ENCODE results near the gene COPS2. TPM values are rescaled to one million over a fixed set of nuclear protein-coding genes. Genes with fewer than 3 reads are reported as not detected.

COPS2 gene
- total and polyA plus RNA-seq, 2 of the 13 experiments (the other 11 are each of a cell fraction or from before 2014, with no cell fraction given): 37.8 to 66.3 TPM

- TF ChIP-seq SETDB1 (CRISPR knock-in tag; IDR thresholded peaks at IDR 0.05; ENCODE audit: borderline replicate concordance) (no peak), THAP9 (CRISPR knock-in tag; IDR thresholded peaks at IDR 0.05; ENCODE audit: borderline replicate concordance) (no peak), ZNF749 (CRISPR knock-in tag; IDR thresholded peaks at IDR 0.05; ENCODE audit: borderline replicate concordance) (no peak), GATAD2A (CRISPR knock-in tag; IDR thresholded peaks at IDR 0.05) (peak; percentile 26; the same call in 1 of the 2 replicates), ZNF382 (CRISPR knock-in tag; IDR thresholded peaks at IDR 0.05; ENCODE audit: borderline replicate concordance) (no peak), RNF2 (conservative IDR thresholded peaks at IDR 0.05; ENCODE audit: low read depth) (no peak), ZFP1 (CRISPR knock-in tag; IDR thresholded peaks at IDR 0.05) (no peak), ZNF513 (CRISPR knock-in tag; conservative IDR thresholded peaks at IDR 0.05) (no peak), ZNF558 (CRISPR knock-in tag; IDR thresholded peaks at IDR 0.05; ENCODE audit: borderline replicate concordance) (no peak), RORA (CRISPR knock-in tag; IDR thresholded peaks at IDR 0.05) (no peak), ZNF33A (CRISPR knock-in tag; IDR thresholded peaks at IDR 0.05; ENCODE audit: borderline replicate concordance) (no peak), ZSCAN20 (CRISPR knock-in tag; IDR thresholded peaks at IDR 0.05; ENCODE audit: borderline replicate concordance) (no peak), TCF12 (IDR thresholded peaks at IDR 0.05) (no peak), TCF12 (CRISPR knock-in tag; IDR thresholded peaks at IDR 0.05) (no peak), HNRNPK (IDR thresholded peaks at IDR 0.05; ENCODE audit: low read depth, low read length, poor library complexity, severe bottlenecking) (no peak), MED13 (CRISPR knock-in tag; IDR thresholded peaks at IDR 0.05) (no peak), ZNF660 (CRISPR knock-in tag; IDR thresholded peaks at IDR 0.05; ENCODE audit: borderline replicate concordance, low read depth) (no peak), HDAC6 (IDR thresholded peaks at IDR 0.05; ENCODE audit: low read depth, low read length) (no peak), BCL6 (CRISPR knock-in tag; IDR thresholded peaks at IDR 0.05) (no peak), PHB2 (IDR thresholded peaks at IDR 0.05; ENCODE audit: partially characterized antibody) (no peak), ZNF75D (CRISPR knock-in tag; IDR thresholded peaks at IDR 0.05; ENCODE audit: borderline replicate concordance) (no peak), ZNF232 (CRISPR knock-in tag; IDR thresholded peaks at IDR 0.05; ENCODE audit: borderline replicate concordance) (no peak)
- TF ChIP-seq, protein P1, sequence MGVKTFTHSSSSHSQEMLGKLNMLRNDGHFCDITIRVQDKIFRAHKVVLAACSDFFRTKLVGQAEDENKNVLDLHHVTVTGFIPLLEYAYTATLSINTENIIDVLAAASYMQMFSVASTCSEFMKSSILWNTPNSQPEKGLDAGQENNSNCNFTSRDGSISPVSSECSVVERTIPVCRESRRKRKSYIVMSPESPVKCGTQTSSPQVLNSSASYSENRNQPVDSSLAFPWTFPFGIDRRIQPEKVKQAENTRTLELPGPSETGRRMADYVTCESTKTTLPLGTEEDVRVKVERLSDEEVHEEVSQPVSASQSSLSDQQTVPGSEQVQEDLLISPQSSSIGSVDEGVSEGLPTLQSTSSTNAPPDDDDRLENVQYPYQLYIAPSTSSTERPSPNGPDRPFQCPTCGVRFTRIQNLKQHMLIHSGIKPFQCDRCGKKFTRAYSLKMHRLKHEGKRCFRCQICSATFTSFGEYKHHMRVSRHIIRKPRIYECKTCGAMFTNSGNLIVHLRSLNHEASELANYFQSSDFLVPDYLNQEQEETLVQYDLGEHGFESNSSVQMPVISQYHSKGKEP (CRISPR knock-in tag; IDR thresholded peaks at IDR 0.05): no peak
- TF ChIP-seq, protein P2, sequence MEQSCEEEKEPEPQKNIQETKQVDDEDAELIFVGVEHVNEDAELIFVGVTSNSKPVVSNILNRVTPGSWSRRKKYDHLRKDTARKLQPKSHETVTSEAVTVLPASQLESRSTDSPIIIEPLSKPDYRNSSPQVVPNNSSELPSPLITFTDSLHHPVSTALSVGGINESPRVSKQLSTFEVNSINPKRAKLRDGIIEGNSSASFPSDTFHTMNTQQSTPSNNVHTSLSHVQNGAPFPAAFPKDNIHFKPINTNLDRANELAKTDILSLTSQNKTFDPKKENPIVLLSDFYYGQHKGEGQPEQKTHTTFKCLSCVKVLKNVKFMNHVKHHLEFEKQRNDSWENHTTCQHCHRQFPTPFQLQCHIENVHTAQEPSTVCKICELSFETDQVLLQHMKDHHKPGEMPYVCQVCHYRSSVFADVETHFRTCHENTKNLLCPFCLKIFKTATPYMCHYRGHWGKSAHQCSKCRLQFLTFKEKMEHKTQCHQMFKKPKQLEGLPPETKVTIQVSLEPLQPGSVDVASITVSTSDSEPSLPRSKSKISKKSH (CRISPR knock-in tag; IDR thresholded peaks at IDR 0.05; ENCODE audit: borderline replicate concordance): no peak
Measured at GRCh38 chr15:49096090-49096750, 59.2 kb downstream of the COPS2 start (continued).

Measured in HepG2 (cell line).